PC-9 (cell line): ENCODE data around the gene PCDH9. TPM values are rescaled to one million over a fixed set of nuclear protein-coding genes. Genes with fewer than 3 reads are reported as not detected.

Source experiments
- BruUV-seq: library from RNA; stranded (reverse); fragments of 400-500 nt; replicated peaks from 2 replicates; lab custom pipeline; 2021; lab: Mats Ljungman, UMichigan
- CTCF ChIA-PET: fragments of 300-600 bp; sonication (Branson Sonifier 250); formaldehyde crosslinking; loops from one replicate; lab custom pipeline; 2022; ENCODE audit warnings: antibody characterized with exemption; lab: Charles Lee
- POLR2A ChIA-PET: fragments of 300-600 bp; sonication (Branson Sonifier 250); formaldehyde crosslinking; loops from one replicate; lab custom pipeline; 2022; ENCODE audit warnings: antibody characterized with exemption; ENCODE audit not compliant: unreplicated experiment; lab: Charles Lee
- DNase-seq, 2 experiments: peaks; one replicate each; pipeline versions ENCODE4 v3.0.0 to v3.0.0-alpha.2; 2015 to 2022; ENCODE audit warnings: mixed read lengths in 1 of 2
- H2AFZ ChIP-seq: fragments of 200-600 bp; sonication (generic); 2 replicates; pipeline ENCODE4 v1.8.1; 2017; ENCODE audit warnings: antibody characterized with exemption
- H3F3A ChIP-seq: fragments of 200-600 bp; sonication (generic); 2 replicates; pipeline ENCODE4 v1.8.1; 2017; ENCODE audit warnings: antibody characterized with exemption, mild to moderate bottlenecking, low read depth; ENCODE audit not compliant: insufficient read depth
- H3K27ac ChIP-seq: fragments of 200-600 bp; sonication (generic); 2 replicates; pipeline ENCODE4 v1.6.1; 2016; ENCODE audit warnings: mixed run types
- H3K27me3 ChIP-seq: fragments of 200-600 bp; sonication (generic); 2 replicates; pipeline ENCODE4 v1.6.1; 2016; ENCODE audit warnings: low read depth, mixed run types; ENCODE audit not compliant: insufficient read depth
- H3K36me3 ChIP-seq: fragments of 200-600 bp; sonication (generic); 2 replicates; pipeline ENCODE4 v1.6.1; 2016; ENCODE audit warnings: low read depth, mixed run types
- H3K4me1 ChIP-seq: fragments of 200-600 bp; sonication (generic); replicated peaks from 2 replicates; pipeline ENCODE4 v1.6.1; 2016; ENCODE audit warnings: mixed run types; ENCODE audit not compliant: insufficient read depth
- H3K4me2 ChIP-seq: fragments of 200-600 bp; sonication (generic); 2 replicates; pipeline ENCODE4 v1.6.1; 2017; ENCODE audit warnings: mixed run types
- H3K4me3 ChIP-seq: fragments of 200-600 bp; sonication (generic); 2 replicates; pipeline ENCODE4 v1.6.1; 2016; ENCODE audit warnings: mixed run types
- H3K79me2 ChIP-seq: fragments of 200-600 bp; sonication (generic); 2 replicates; pipeline ENCODE4 v1.6.1; 2017; ENCODE audit warnings: low read depth, mixed run types
- H3K9me2 ChIP-seq: fragments of 200-600 bp; sonication (generic); 2 replicates; pipeline ENCODE4 v1.8.1; 2017; ENCODE audit warnings: mild to moderate bottlenecking; ENCODE audit not compliant: insufficient read depth
- H3K9me3 ChIP-seq: fragments of 200-600 bp; sonication (generic); 2 replicates; pipeline ENCODE4 v1.8.1; 2016; ENCODE audit warnings: low read depth; ENCODE audit not compliant: insufficient read depth
- H4K20me1 ChIP-seq: fragments of 200-600 bp; sonication (generic); 2 replicates; pipeline ENCODE4 v1.8.1; 2017; ENCODE audit not compliant: insufficient read depth
- EZH2 ChIP-seq: fragments of 200-600 bp; sonication (generic); IDR thresholded peaks from 2 replicates; pipeline ENCODE4 v1.8.0; 2017; ENCODE audit warnings: antibody characterized with exemption, low read depth
- intact Hi-C: fragments of 100-400 bp; cut with micrococcal nuclease; formaldehyde crosslinking; loops from one replicate; pipeline ENCODE4 v1.10.0; 2022; ENCODE audit not compliant: unreplicated experiment
- total RNA-seq: library from RNA; stranded (reverse); gene quantifications from 2 replicates; pipeline ENCODE4 v1.2.3, GENCODE V29; 2021
- TF ChIP-seq, protein P1 (sequence below): fragments of 200-600 bp; sonication (generic); conservative IDR thresholded peaks from 2 replicates; pipeline ENCODE4 v1.6.1; 2017; ENCODE audit warnings: mixed run types, antibody characterized with exemption, mild to moderate bottlenecking, moderate library complexity

Gene PCDH9
- total RNA-seq, 1 experiment from 2014 or later: 0.37 TPM

GRCh38 chr13:66506979-66507378 is 723.2 kb downstream of the PCDH9 start:
- Histone ChIP-seq H3K4me1 (no peaks in the 10 kb centered on the region), H3K79me2 (no peaks in the 10 kb centered on the region), H3K4me2 (no peak overlapping the region), H3K36me3 (no peaks in the 10 kb centered on the region), H2AFZ (no peak overlapping the region), H3K9me2 (no peaks in the 10 kb centered on the region), H3K4me3 (no peak overlapping the region), H3K9me3 (no peaks in the 10 kb centered on the region), H3K27me3 (no peaks in the 10 kb centered on the region), H4K20me1 (no peaks in the 10 kb centered on the region), H3F3A (no peaks in the 10 kb centered on the region), H3K27ac (no peak overlapping the region)
- POLR2A ChIA-PET: no interaction called here
- no peak for DNase-seq
- CTCF ChIA-PET: no interaction called here
- intact Hi-C loops: no loop called here
- BruUV-seq: no TSS peak
- no peak for TF ChIP-seq EZH2
- TF ChIP-seq, protein P1, sequence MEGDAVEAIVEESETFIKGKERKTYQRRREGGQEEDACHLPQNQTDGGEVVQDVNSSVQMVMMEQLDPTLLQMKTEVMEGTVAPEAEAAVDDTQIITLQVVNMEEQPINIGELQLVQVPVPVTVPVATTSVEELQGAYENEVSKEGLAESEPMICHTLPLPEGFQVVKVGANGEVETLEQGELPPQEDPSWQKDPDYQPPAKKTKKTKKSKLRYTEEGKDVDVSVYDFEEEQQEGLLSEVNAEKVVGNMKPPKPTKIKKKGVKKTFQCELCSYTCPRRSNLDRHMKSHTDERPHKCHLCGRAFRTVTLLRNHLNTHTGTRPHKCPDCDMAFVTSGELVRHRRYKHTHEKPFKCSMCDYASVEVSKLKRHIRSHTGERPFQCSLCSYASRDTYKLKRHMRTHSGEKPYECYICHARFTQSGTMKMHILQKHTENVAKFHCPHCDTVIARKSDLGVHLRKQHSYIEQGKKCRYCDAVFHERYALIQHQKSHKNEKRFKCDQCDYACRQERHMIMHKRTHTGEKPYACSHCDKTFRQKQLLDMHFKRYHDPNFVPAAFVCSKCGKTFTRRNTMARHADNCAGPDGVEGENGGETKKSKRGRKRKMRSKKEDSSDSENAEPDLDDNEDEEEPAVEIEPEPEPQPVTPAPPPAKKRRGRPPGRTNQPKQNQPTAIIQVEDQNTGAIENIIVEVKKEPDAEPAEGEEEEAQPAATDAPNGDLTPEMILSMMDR: no peak

DNA sequence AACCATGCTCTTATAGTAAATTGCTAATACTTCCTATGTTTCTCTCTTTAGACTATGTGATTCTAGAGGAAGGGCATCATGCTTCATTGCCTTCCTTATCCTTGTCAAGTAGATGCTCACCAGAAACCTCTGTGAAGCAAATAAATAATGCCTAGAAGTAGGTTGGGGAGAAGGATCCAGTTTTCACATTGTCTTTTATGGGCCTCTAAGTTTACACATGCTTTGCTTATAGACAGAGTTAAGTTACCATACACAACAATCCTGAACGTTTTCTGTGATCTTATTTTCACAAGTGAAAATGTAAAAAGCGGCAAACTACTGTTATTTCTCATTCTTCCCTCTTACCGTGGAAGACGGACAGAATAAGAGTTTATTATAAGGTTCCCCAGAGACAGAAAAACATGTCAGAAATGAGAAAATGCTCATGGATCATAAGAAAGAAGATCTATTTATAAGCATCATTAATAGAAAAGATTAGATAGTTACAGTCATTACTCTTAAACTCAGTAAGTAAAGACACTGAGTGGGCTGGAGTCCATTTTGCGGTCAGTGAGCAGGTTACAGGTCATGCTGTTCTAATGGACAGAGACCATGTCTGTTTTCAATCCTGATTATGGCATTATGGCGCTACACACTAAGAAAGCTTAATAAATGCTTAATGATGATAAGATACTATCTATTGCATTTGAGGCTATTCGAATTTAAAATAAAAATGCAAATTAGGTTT is 723.9 kb downstream of the PCDH9 start:
- no peaks in the 10 kb centered on the region for H3K27me3 ChIP-seq
- TF ChIP-seq, protein P1: no peak
- no peak for TF ChIP-seq EZH2
- DNase-seq: no peak
- H3K4me2 ChIP-seq: no peak overlapping the region
- H3K9me3 ChIP-seq: no peaks in the 10 kb centered on the region
- H3K9me2 ChIP-seq: no peaks in the 10 kb centered on the region
- H3K36me3 ChIP-seq: no peaks in the 10 kb centered on the region
- no TSS peak for BruUV-seq
- H3K4me3 ChIP-seq: no peak overlapping the region
- no peak overlapping the region for H2AFZ ChIP-seq
- H3K79me2 ChIP-seq: no peaks in the 10 kb centered on the region
- POLR2A ChIA-PET: no interaction called here
- H3F3A ChIP-seq: no peaks in the 10 kb centered on the region
- H3K27ac ChIP-seq: no peak overlapping the region
- H3K4me1 ChIP-seq: no peaks in the 10 kb centered on the region
- intact Hi-C loops: no loop called here
- H4K20me1 ChIP-seq: no peaks in the 10 kb centered on the region
- CTCF ChIA-PET: no interaction called here

DNA sequence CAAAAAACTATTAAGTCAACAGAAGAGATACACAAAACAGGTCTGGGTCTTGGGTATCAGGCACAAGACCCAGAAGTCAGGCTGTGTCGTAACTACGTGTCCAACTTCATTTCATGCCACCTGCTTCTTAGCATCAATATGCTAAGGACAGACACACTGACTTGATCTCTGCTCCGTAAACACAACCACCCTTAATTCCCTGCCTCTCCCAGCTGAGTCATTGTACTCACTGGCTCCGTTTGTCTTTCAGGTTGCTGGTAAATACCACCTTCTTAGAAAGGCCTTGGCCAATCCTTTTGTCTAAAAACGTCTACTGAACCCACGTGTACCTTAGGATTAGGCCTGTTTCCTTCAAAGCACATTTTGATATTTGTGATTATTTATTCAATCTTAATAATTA is 726.2 kb downstream of the PCDH9 start:
- Histone ChIP-seq H3K9me3 (no peaks in the 10 kb centered on the region), H3F3A (no peaks in the 10 kb centered on the region), H3K27ac (no peak overlapping the region), H3K36me3 (no peaks in the 10 kb centered on the region), H4K20me1 (no peaks in the 10 kb centered on the region), H3K79me2 (no peaks in the 10 kb centered on the region), H3K4me2 (no peak overlapping the region), H3K27me3 (no peaks in the 10 kb centered on the region), H3K4me1 (no peaks in the 10 kb centered on the region), H3K9me2 (no peaks in the 10 kb centered on the region), H2AFZ (no peak overlapping the region), H3K4me3 (no peak overlapping the region)
- intact Hi-C loops: no loop called here
- ChIA-PET CTCF (no interaction called here), POLR2A (no interaction called here)
- BruUV-seq: no TSS peak
- TF ChIP-seq EZH2: no peak
- TF ChIP-seq, protein P1: no peak
- DNase-seq: no peak
